Measurements from ENCODE around the gene KLHDC8A.

DNA sequence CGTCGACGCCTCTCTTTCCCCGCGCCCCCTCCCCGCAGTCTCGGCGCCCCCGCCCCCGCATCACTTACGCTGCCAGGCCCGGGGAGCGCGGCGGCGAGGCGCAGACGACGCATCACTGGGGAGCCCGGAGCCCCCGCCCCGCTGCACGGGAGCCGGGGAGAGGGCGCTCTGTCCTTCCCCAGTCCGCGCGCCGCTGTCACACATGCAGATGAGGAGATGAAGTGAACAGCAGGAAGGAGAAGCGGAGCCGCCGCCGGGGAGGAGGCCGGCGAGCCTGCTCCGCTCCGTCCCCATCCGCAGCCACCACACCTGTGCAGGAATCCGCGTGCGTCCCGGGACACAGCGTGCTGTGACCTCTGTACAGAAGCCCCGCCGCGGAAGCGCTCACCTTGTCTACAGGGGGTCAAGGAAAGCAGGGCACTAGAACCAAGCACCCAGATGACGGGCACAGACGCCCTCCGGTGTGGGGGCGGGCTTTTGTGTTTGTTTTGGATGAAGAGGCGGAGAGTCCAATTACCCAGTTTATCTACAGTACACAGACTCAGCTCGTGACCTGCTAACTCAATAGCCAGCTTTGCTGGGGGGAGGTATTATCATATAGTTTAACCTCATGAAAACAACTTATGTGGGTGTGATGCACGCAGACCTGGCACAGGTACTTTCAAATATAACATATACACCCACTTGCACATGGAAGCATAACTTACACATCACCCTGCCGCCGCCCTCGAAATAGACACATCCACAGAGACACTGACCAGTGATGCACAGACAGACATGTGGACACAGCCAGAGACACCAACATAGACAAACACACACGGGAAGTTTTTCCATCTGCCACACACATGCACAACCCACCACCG lies 12.4 kb downstream of the KLHDC8A start:
- no peak for TF ChIP-seq JUND (IDR thresholded peaks at IDR 0.05)
- TF ChIP-seq, protein P1, sequence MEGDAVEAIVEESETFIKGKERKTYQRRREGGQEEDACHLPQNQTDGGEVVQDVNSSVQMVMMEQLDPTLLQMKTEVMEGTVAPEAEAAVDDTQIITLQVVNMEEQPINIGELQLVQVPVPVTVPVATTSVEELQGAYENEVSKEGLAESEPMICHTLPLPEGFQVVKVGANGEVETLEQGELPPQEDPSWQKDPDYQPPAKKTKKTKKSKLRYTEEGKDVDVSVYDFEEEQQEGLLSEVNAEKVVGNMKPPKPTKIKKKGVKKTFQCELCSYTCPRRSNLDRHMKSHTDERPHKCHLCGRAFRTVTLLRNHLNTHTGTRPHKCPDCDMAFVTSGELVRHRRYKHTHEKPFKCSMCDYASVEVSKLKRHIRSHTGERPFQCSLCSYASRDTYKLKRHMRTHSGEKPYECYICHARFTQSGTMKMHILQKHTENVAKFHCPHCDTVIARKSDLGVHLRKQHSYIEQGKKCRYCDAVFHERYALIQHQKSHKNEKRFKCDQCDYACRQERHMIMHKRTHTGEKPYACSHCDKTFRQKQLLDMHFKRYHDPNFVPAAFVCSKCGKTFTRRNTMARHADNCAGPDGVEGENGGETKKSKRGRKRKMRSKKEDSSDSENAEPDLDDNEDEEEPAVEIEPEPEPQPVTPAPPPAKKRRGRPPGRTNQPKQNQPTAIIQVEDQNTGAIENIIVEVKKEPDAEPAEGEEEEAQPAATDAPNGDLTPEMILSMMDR (IDR thresholded peaks at IDR 0.05 in 2 of 3, conservative IDR thresholded peaks at IDR 0.05 in 1 of 3; ENCODE audit: borderline replicate concordance in 1 of 3, insufficient read depth in 1 of 3, low read depth in 2 of 3, low read length in 2 of 3): no peak
- no peak for TF ChIP-seq ELF1 (IDR thresholded peaks at IDR 0.05; ENCODE audit: borderline replicate concordance, low read depth)
- TF ChIP-seq EZH2phosphoT487 (IDR thresholded peaks at IDR 0.05; ENCODE audit: borderline replicate concordance): no peak
- TF ChIP-seq, protein P2, sequence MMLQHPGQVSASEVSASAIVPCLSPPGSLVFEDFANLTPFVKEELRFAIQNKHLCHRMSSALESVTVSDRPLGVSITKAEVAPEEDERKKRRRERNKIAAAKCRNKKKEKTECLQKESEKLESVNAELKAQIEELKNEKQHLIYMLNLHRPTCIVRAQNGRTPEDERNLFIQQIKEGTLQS (IDR thresholded peaks at IDR 0.05): no peak
- TF ChIP-seq, protein P3, sequence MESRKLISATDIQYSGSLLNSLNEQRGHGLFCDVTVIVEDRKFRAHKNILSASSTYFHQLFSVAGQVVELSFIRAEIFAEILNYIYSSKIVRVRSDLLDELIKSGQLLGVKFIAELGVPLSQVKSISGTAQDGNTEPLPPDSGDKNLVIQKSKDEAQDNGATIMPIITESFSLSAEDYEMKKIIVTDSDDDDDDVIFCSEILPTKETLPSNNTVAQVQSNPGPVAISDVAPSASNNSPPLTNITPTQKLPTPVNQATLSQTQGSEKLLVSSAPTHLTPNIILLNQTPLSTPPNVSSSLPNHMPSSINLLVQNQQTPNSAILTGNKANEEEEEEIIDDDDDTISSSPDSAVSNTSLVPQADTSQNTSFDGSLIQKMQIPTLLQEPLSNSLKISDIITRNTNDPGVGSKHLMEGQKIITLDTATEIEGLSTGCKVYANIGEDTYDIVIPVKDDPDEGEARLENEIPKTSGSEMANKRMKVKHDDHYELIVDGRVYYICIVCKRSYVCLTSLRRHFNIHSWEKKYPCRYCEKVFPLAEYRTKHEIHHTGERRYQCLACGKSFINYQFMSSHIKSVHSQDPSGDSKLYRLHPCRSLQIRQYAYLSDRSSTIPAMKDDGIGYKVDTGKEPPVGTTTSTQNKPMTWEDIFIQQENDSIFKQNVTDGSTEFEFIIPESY (IDR thresholded peaks at IDR 0.05; ENCODE audit: extremely low read depth, insufficient replicate concordance, low read length): no peak
- TF ChIP-seq POLR2AphosphoS5 (IDR thresholded peaks at IDR 0.05; ENCODE audit: low read depth, low read length): no peak
- no peak for TF ChIP-seq YY1 (IDR thresholded peaks at IDR 0.05; ENCODE audit: extremely low read depth, insufficient replicate concordance, low read depth, low read length)
- TF ChIP-seq ZNF274 (IDR thresholded peaks at IDR 0.05; ENCODE audit: low read depth, low read length): no peak
